ENCODE results near the gene CPE. TPM values are rescaled to one million over a fixed set of nuclear protein-coding genes. Genes with fewer than 3 reads are reported as not detected.

Gene CPE
- total RNA-seq, 1 donor from 2014 or later: 24.0 TPM

DNA sequence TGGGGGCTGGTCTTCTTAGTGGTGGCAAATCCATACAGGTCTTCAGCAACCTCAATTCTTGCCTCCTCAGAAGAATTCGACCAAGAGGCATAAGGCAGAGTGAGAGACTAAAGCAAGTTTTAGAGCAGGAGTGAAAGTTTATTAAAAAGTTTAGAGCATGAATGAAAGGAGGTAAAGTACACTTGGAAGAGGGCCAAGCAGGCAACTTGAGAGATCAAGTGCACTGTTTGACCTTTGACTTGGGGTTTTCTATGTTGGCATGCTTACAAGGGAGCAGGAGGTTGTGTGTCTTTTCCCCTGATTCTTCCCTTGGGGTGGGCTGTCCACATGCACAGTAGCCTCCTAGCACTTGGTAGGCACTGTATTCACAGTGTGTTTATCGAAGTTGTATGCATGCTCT, 91.2 kb downstream of the CPE start:
- Histone ChIP-seq H3K36me3 (ENCODE audit: control insufficient read depth, insufficient read depth, low read length) (no peaks in the 10 kb centered on the region), H3K27me3 (ENCODE audit: control insufficient read depth, insufficient read depth, low read length) (no peaks in the 10 kb centered on the region), H3K4me3 (ENCODE audit: low read depth, low read length) (no peak overlapping the region)
- FAIRE-seq: no peak
- TF ChIP-seq, protein P1, sequence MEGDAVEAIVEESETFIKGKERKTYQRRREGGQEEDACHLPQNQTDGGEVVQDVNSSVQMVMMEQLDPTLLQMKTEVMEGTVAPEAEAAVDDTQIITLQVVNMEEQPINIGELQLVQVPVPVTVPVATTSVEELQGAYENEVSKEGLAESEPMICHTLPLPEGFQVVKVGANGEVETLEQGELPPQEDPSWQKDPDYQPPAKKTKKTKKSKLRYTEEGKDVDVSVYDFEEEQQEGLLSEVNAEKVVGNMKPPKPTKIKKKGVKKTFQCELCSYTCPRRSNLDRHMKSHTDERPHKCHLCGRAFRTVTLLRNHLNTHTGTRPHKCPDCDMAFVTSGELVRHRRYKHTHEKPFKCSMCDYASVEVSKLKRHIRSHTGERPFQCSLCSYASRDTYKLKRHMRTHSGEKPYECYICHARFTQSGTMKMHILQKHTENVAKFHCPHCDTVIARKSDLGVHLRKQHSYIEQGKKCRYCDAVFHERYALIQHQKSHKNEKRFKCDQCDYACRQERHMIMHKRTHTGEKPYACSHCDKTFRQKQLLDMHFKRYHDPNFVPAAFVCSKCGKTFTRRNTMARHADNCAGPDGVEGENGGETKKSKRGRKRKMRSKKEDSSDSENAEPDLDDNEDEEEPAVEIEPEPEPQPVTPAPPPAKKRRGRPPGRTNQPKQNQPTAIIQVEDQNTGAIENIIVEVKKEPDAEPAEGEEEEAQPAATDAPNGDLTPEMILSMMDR (IDR thresholded peaks at IDR 0.05; ENCODE audit: insufficient read depth, low read length, severe bottlenecking): no peak
- no peak for DNase-seq (ENCODE audit: low read depth)

DNA sequence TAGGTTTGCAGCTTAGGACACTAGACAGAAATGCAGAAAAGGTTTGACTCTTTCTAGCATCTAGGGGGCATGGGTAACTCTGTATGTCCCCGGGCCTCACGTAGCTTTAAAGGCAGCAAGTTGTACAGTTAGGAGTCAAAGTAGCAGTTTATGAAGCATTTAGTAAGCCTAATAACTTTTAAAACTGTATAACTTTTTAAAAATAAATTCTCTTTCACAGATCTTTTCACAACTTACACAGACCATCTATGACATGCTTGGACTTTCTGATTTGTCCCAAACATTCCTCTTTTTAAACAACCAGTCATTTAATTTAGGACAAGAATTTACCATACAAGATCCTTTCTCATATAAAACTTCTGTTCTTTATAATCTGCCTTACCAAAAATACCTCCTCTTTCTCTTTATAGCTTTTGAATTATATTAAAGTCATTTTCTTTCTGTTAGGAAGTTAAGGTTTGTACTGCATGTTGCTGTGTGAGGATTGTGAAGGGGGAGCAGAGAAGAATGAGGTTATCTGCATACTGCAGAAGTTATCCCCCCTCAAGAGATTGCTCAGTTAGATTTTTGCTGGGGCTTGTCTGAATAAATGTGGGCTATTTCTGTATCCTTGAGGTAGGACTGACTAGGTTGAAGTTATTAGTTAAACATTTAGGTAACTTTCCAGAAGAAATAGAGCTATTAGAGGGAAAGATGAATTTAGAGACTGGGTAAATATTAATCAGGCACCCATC, 94.3 kb downstream of the CPE start:
- no peak for DNase-seq (ENCODE audit: low read depth)

DNA sequence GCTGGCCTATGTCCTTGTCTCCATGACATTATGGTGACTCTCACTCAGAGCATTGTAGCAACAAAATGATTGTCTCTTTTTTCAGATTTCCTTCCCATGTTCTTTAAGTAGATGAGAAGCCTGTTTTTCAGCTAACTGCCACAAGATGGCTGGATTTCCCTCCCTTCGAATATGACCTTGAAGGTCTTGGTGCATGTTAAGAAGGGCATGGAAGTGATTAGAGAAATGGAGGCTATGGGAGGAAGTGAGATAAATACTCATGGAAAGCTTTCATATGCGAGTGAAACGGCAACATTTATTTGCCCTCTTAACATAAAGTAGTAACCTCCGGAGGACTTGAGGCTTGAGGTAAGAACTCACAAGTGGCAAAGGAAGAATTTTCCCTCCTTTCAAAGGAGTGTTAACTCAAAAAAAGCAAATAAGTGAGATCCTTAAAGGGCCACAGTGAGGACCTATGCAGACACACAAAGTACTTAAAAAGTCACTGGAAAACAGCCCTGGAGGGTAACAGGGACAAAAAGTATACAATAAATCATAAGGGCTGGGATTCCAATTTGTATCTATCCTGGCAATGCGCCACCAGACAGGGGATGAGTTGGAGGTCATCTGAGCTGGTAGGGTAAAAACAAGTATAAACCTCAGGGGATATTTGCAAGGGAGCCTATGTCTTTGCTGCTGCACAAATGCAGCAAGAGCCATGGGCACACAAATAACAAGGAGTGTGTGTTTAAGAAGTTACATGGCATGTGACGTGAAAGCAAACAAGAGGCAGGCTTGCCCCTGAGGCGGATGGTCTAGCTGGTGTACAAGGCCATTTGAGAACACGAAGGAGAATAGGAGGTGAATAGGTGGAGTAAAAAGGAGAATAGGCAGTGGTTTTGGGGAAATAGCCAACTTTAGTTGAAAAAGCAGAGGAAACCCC, 96.2 kb downstream of the CPE start:
- TF ChIP-seq, protein P1 (IDR thresholded peaks at IDR 0.05; ENCODE audit: insufficient read depth, low read length, severe bottlenecking): no peak
- FAIRE-seq (peak; percentile 58), DNase-seq (ENCODE audit: low read depth) (no peak)
- no peaks in the 10 kb centered on the region for H3K27me3 ChIP-seq (ENCODE audit: control insufficient read depth, insufficient read depth, low read length)
- no peak overlapping the region for H3K4me3 ChIP-seq (ENCODE audit: low read depth, low read length)
- H3K36me3 ChIP-seq (ENCODE audit: control insufficient read depth, insufficient read depth, low read length): no peaks in the 10 kb centered on the region

More for the DNA sequence above, 94.3 kb downstream of the CPE start:
- TF ChIP-seq, protein P1 (IDR thresholded peaks at IDR 0.05; ENCODE audit: insufficient read depth, low read length, severe bottlenecking): no peak
- Histone ChIP-seq H3K36me3 (ENCODE audit: control insufficient read depth, insufficient read depth, low read length) (no peaks in the 10 kb centered on the region), H3K27me3 (ENCODE audit: control insufficient read depth, insufficient read depth, low read length) (no peaks in the 10 kb centered on the region), H3K4me3 (ENCODE audit: low read depth, low read length) (no peak overlapping the region)
- FAIRE-seq: no peak

DNA sequence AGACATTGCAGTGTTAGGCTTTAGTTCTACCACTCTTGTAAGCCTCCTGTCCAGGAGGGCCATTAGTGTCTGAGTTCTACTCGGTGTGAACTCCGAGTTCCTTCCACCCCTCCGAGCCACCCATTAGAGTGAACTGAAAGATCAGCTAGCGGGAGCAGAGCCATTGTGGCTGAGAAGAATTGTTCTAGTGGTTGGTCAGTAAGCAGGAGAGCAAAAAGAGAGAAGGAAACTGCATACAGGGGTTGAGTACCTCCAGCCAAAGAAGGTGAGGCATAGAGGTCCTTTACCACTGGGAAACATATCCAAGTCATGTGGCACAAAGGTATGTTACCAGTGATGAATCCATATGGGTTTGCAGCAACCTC, 96.9 kb downstream of the CPE start:
- DNase-seq (ENCODE audit: low read depth) (no peak), FAIRE-seq (peak; percentile 58)
- Histone ChIP-seq H3K27me3 (ENCODE audit: control insufficient read depth, insufficient read depth, low read length) (no peaks in the 10 kb centered on the region), H3K36me3 (ENCODE audit: control insufficient read depth, insufficient read depth, low read length) (no peaks in the 10 kb centered on the region), H3K4me3 (ENCODE audit: low read depth, low read length) (no peak overlapping the region)
- TF ChIP-seq, protein P1 (IDR thresholded peaks at IDR 0.05; ENCODE audit: insufficient read depth, low read length, severe bottlenecking): no peak

DNA sequence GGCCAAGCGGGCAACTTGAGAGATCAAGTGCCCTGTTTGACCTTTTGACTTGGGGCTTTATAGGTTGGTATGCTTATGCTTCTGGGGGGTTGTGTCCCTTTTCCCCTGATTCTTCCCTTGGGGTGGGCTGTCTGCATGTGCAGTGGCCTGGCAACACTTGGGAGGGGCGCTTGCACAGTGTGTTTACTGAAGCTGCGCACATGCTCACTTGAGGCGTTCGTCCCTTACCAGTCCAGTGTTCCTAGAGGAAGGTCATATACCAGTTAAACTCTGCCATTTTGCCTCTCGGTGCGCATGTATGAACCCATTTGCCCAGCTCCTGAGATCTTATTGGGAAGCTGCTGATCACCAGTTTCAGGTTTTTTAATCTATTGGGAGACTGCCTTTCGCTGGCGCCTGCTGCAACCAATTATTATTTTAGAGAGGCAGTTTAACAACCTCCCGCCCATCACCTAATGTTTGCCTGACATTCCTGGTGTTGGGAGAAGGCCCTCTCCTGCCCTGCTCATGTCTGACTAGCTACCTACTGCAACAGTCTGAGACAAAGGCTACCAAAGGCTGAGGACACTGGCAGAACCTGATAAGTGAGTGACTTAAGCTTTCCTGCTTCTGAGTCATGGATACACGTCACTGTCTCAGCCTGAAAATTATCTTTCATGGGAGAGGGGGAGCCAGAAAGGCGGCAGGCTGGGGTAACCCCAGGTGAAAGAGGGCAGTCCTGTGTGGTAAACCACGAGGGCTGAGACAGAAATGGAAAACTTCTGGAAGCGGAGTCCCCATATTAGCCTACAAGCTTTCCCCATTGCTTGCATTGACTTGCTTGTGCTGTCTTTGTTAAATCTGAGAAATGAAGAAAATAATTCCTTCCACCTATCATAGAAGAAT, 97.6 kb downstream of the CPE start:
- Histone ChIP-seq H3K4me3 (ENCODE audit: low read depth, low read length) (no peak overlapping the region), H3K36me3 (ENCODE audit: control insufficient read depth, insufficient read depth, low read length) (no peaks in the 10 kb centered on the region), H3K27me3 (ENCODE audit: control insufficient read depth, insufficient read depth, low read length) (no peaks in the 10 kb centered on the region)
- TF ChIP-seq, protein P1 (IDR thresholded peaks at IDR 0.05; ENCODE audit: insufficient read depth, low read length, severe bottlenecking): no peak
- peak; percentile 96 for DNase-seq (ENCODE audit: low read depth)
- FAIRE-seq: peak; percentile 90

All from bronchial epithelial cell (primary cell).